Liver (tissue), 3 donors: Measurements from ENCODE around the gene CAMSAP2.

ENCODE experiments used
- ATF3 ChIP-seq: IDR thresholded peaks from 2 replicates; pipeline ENCODE4 v1.6.1; 2016; ENCODE audit warnings: antibody characterized with exemption
- CTCF ChIP-seq: fragments of 150-350 bp; IDR thresholded peaks from 2 replicates; pipeline ENCODE4 v1.5.1; 2017; ENCODE audit warnings: improper control_type of control experiment, low read depth, low read length; ENCODE audit not compliant: missing input control
- EGR1 ChIP-seq, 2 donors: IDR thresholded peaks; 2 replicates each; pipeline ENCODE4 v1.6.1; 2016 to 2018; ENCODE audit warnings: antibody characterized with exemption in 2 of 2, low read depth in 2 of 2
- GABPA ChIP-seq, 2 donors: IDR thresholded peaks in 1 of 2; conservative IDR thresholded peaks in 1 of 2; 2 replicates each; pipeline ENCODE4 v1.6.1; 2016; ENCODE audit warnings: antibody characterized with exemption in 2 of 2, mild to moderate bottlenecking in 1 of 2, moderate library complexity in 1 of 2
- HNF4G ChIP-seq: IDR thresholded peaks from 2 replicates; pipeline ENCODE4 v1.6.1; 2016; ENCODE audit warnings: antibody characterized with exemption
- JUND ChIP-seq, 2 donors: IDR thresholded peaks; 2 replicates each; pipeline ENCODE4 v1.6.1; 2016; ENCODE audit warnings: antibody characterized with exemption in 2 of 2
- MAX ChIP-seq: IDR thresholded peaks from 2 replicates; pipeline ENCODE4 v1.6.1; 2016; ENCODE audit warnings: antibody characterized with exemption
- RAD21 ChIP-seq, 2 donors: IDR thresholded peaks; 2 replicates each; pipeline ENCODE4 v1.6.1; 2016; ENCODE audit warnings: antibody characterized with exemption in 2 of 2, mild to moderate bottlenecking in 2 of 2
- REST ChIP-seq: IDR thresholded peaks from 2 replicates; pipeline ENCODE4 v1.6.1; 2016; ENCODE audit warnings: antibody characterized with exemption, mild to moderate bottlenecking
- RXRA ChIP-seq, 2 donors: IDR thresholded peaks; 2 replicates each; pipeline ENCODE4 v1.6.1; 2017 to 2018; ENCODE audit warnings: antibody characterized with exemption in 2 of 2, mild to moderate bottlenecking in 1 of 2
- SP1 ChIP-seq: IDR thresholded peaks from 2 replicates; pipeline ENCODE4 v1.6.1; 2018; ENCODE audit warnings: antibody characterized with exemption, mild to moderate bottlenecking
- TAF1 ChIP-seq: conservative IDR thresholded peaks from 2 replicates; pipeline ENCODE4 v1.6.1; 2016; ENCODE audit warnings: antibody characterized with exemption, mild to moderate bottlenecking
- YY1 ChIP-seq: IDR thresholded peaks from 2 replicates; pipeline ENCODE4 v1.6.1; 2016; ENCODE audit warnings: antibody characterized with exemption, mild to moderate bottlenecking
- ZBTB33 ChIP-seq: IDR thresholded peaks from 2 replicates; pipeline ENCODE4 v1.6.1; 2016; ENCODE audit warnings: antibody characterized with exemption
- donor health status: healthy.
- donor health status: healthy.

GRCh38 chr1:200891774-200892157, 153.1 kb downstream of the CAMSAP2 start:
- TF ChIP-seq CTCF (no peak), JUND (IDR thresholded peaks at IDR 0.05) (no peak), SP1 (no peak), YY1 (no peak), RAD21 (IDR thresholded peaks at IDR 0.05) (no peak), GABPA (IDR thresholded peaks at IDR 0.05 in 1 of 2, conservative IDR thresholded peaks at IDR 0.05 in 1 of 2) (no peak), ZBTB33 (no peak), MAX (no peak), EGR1 (IDR thresholded peaks at IDR 0.05; ENCODE audit: low read depth in 2 of 2) (no peak), REST (no peak), RXRA (IDR thresholded peaks at IDR 0.05) (no peak), HNF4G (no peak), TAF1 (no peak), ATF3 (no peak)
